Measurements from ENCODE around the gene RGP1.
A peak's percentile ranks its signal among the peaks of the same experiment; 100 is the strongest.

The RGP1 gene

GRCh38 chr9:35738924-35739323, 10.2 kb upstream of the RGP1 start:
- no peak overlapping the region for H3K4me3 ChIP-seq (ENCODE audit: low read depth, low read length)
- DNase-seq (ENCODE audit: low read depth), result no peak

DNA sequence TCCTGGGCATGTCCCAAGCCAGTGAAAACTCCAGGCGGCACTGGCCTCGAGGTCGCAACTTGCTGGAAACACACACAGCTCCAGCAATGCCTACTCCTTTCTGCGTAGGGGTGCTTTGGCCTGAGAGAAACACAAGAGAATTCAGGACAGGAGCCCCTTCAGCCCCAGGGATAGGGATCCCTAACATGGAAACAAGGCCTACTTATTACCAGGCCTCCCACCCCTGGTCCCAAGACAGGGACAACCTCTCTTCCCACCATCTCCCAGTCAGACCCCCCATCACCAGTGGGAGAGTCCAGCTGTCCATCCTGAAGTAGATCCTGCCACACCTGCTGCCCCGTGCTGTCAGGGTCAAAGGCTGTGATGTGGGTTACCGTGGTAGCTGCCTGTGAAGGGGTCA, 8.8 kb upstream of the RGP1 start:
- DNase-seq (ENCODE audit: low read depth), result no peak
- no peak overlapping the region for H3K4me3 ChIP-seq (ENCODE audit: low read depth, low read length)

DNA sequence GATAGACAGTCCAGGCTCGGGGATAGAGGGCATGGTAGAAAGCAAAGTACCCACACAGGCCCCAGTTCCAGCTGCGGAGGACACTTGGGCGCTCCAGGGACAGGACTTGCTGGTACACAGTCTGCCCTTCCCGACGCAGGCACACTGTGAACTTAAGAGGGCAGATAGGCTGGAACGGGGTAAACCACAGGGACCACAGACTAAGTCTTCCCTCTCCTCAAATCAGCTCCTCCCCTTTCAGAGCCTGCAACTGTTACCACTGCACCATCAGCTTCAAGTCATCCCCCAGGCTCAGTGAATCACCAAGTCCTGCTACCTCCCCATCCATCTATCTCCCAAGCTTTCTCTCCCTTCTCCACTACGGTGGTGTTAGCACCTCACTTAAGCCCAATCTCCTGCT, 7.3 kb upstream of the RGP1 start:
- no peak overlapping the region for H3K4me3 ChIP-seq (ENCODE audit: low read depth, low read length)
- no peak for DNase-seq (ENCODE audit: low read depth)

GRCh38 chr9:35743452-35743851, 5.6 kb upstream of the RGP1 start:
- no peak for DNase-seq (ENCODE audit: low read depth)
- no peak overlapping the region for H3K4me3 ChIP-seq (ENCODE audit: low read depth, low read length)

- no peak for DNase-seq (ENCODE audit: low read depth)
- no peak overlapping the region for H3K4me3 ChIP-seq (ENCODE audit: low read depth, low read length)
These were observed 5.1 kb upstream of the RGP1 start for GRCh38 chr9:35743880-35744518.

GRCh38 chr9:35745569-35745968, 3.5 kb upstream of the RGP1 start:
- DNase-seq (ENCODE audit: low read depth), result no peak
- H3K4me3 ChIP-seq (ENCODE audit: low read depth, low read length), result no peak overlapping the region

DNA sequence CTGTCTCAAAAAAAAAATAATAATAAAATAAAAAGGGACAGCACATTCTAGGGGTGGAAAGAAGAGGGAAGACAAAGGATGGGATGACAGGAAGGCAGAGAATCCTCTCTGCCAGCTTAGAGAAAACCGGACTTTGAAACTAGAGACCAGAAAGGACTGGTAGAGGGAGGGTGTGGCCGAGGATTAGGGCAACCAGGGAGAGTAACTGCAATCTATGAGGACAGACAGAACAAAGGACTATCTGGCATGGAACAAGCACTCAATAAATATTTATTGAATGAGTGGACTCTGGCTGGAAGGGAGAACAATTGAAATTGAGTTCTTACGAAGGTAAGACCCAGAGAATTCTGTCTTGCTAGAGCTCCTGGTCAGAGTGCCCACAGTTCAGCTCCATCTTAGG, 2.5 kb upstream of the RGP1 start:
- H3K4me3 ChIP-seq (ENCODE audit: low read depth, low read length), result peak overlapping the region; percentile 92
- DNase-seq (ENCODE audit: low read depth), result no peak

DNA sequence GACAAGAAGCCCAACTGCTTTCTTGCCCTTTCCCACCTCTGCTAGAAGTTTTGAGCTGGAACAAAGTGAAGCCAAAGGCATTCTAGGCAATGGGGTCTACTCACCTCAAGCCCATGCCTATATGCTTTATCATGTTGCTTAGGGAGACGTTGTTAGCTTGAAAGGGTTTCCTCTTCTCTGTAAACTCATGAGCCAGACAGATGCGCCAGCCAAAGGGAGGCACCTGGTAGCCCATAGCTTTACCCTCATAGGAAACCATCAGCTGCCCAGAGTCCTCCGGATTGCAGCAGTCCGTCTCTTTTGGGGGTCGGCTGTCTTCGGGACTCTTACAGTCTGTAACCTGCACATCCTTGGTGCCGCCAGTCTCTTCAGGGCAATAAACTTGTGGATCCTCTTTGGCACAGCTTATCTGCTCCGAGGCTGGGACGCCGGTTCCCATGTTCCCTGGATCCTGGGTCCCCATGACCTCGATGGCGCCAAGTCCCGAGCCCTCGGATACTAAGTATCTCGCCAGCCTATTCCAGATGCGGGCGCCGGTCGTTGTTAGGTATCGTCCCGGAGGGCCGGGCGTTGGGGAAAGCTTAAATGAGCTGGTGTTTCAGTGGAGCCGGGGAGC, 737 bp upstream of the RGP1 start:
- DNase-seq (ENCODE audit: low read depth), result no peak
- peak overlapping the region; percentile 92 for H3K4me3 ChIP-seq (ENCODE audit: low read depth, low read length)

DNA sequence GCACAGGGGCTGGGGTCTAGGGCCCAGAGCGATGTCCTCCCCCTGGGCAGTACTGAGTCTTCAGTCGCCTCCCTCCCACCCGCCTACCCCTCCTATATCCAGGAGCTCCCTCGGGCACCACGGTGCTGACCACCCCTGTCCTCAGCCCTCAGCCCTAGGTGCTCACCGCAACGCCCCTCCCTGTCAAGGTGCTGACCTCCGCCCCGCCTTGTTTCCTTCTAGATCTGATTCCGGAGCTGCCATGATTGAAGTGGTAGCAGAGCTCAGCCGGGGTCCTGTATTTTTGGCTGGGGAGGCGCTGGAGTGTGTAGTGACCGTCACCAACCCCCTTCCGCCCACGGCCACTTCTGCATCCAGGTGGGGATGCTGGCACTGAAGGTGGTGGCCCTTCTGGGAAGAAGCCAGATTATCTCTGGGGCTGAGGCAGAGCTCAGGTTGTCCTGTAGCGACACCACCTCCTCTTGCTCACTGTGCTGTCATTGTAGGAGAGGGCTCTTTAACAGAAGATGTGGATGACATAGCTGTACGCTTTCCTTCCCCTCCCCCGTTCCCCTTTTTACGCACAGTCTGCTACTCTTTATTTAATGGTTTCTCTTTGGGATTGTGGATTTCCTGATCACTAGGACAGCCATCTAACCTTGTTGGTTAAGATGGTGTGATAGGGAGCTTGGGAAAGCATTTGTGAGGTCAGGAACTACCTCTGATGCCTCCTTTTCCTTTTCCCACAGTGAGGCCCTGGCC, 598 bp downstream of the RGP1 start:
- DNase-seq (ENCODE audit: low read depth), result no peak
- H3K4me3 ChIP-seq (ENCODE audit: low read depth, low read length), result peak overlapping the region; percentile 92

- DNase-seq (ENCODE audit: low read depth), result no peak
- H3K4me3 ChIP-seq (ENCODE audit: low read depth, low read length), result peak overlapping the region; percentile 92
These were observed 1.1 kb downstream of the RGP1 start for GRCh38 chr9:35750256-35750531.

GRCh38 chr9:35753466-35753865, 4.4 kb downstream of the RGP1 start:
- no peak for DNase-seq (ENCODE audit: low read depth)
- H3K4me3 ChIP-seq (ENCODE audit: low read depth, low read length), result no peak overlapping the region

GRCh38 chr9:35754264-35754663, 5.2 kb downstream of the RGP1 start, which contains the start of gene MSMP:
Gene MSMP, minus strand, starts transcription at chr9:35754276. Its CDS starts 147 bp downstream, at chr9:35754129.
- H3K4me3 ChIP-seq (ENCODE audit: low read depth, low read length), result no peak within 1 kb of the TSS
- DNase-seq (ENCODE audit: low read depth), result no peak

GRCh38 chr9:35755071-35755470, 6.0 kb downstream of the RGP1 start:
- DNase-seq (ENCODE audit: low read depth), result no peak
- no peak overlapping the region for H3K4me3 ChIP-seq (ENCODE audit: low read depth, low read length)

GRCh38 chr9:35756275-35757225, 7.5 kb downstream of the RGP1 start:
- no peak for DNase-seq (ENCODE audit: low read depth)
- H3K4me3 ChIP-seq (ENCODE audit: low read depth, low read length), result peak overlapping the region; percentile 36

GRCh38 chr9:35757226-35757891, 8.3 kb downstream of the RGP1 start:
- peak overlapping the region; percentile 36 for H3K4me3 ChIP-seq (ENCODE audit: low read depth, low read length)

DNA sequence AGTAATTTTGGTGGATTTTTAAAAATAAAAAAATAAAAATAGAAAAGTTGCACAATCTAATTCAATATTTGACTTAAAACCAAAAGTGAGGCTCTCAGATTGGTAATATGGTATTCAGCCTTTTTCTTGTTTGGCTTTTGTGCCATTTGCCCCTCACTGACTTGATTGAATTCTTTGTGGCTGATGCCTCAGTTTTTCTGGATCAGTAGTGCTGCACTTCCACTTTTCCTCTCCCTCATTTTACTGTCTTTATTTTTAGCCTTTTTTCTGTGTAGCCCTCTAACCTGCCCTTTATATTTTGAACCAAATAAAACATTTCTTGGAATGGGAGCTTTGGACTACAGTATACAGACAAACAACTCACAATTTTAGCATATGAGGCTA, 8.8 kb downstream of the RGP1 start:
- DNase-seq (ENCODE audit: low read depth), result no peak
- H3K4me3 ChIP-seq (ENCODE audit: low read depth, low read length), result no peak overlapping the region

More at GRCh38 chr9:35757226-35757891, 8.3 kb downstream of the RGP1 start:
- DNase-seq (ENCODE audit: low read depth), result no peak

DNA sequence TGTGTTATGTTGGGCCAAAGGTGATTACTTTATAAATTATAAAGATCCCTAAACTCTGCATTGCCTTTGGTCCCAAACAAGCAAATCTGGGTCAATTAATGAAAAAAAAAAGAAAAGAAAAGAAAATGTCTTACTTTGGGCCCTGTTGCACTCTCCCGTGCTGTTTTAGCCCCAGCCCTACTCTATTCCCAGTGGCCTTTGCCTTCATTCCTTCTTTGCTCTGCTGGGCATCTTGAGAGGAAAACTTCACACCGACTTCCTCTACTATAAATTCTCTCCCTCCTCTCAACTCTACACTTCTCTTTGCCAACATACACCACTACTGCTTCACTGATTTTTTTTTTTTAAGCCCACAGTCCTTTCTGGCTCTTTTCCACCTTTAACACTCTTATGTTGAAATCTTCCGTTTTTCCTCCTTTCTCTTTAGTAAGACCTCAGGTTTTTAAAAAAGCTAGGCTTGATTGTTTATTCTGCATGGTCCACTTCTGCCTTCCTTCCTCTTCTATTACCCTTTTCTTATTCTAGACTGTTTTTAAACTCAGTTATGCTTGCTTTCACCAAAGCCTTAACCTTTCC, 9.5 kb downstream of the RGP1 start:
- H3K4me3 ChIP-seq (ENCODE audit: low read depth, low read length), result no peak overlapping the region
- peak; percentile 36 for DNase-seq (ENCODE audit: low read depth)

DNA sequence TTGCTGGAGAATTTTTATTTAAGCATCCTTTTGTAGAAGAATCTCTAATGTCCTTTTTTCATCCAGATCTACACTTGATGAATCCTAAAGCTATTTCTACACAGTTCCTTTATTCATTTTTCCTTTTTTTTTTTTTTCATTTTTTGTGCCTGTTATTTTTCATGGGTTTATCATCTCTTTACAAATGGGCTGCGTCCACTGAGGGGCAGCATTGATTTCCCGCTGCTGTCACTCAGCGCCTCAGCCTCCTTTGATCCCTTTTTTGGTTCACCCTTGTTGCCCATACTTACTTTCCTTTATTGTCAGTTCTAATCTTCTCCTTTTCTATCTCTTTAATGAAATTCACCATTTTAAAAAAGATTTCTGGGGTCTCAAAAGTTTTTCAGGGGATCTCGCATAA, 10.7 kb downstream of the RGP1 start:
- no peak for DNase-seq (ENCODE audit: low read depth)

DNA sequence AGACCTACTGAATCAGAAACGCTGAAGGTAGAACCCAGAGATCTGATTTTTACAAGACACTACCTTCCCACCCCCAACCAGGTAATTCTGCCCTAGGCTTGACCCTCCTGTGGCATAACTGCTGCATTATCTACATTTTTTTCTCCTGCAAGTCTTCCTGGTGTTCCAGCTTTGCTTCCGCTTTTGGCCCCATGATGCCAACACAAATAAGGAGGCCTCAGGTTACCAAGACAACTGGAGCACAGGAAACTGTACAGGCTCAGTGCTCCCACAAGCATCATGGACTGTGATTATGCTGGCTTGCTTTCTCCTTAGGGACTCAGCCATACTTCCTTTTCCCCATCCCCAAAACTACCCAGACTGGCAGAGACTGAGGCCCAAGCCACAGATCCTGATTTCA, 11.6 kb downstream of the RGP1 start:
- no peak overlapping the region for H3K4me3 ChIP-seq (ENCODE audit: low read depth, low read length)
- peak; percentile 34 for DNase-seq (ENCODE audit: low read depth)

More for the DNA sequence above, 10.7 kb downstream of the RGP1 start:
- H3K4me3 ChIP-seq (ENCODE audit: low read depth, low read length), result no peak overlapping the region
